Esophagus squamous epithelium (tissue), 5 donors: ENCODE data around the gene UNC5CL. TPM values are rescaled to one million over a fixed set of nuclear protein-coding genes. Genes with fewer than 3 reads are reported as not detected.

Experiments
- DNase-seq: peaks from one replicate; lab custom pipeline; 2025; lab: John Stamatoyannopoulos, UW
- H3K27ac ChIP-seq, 4 donors: fragments of 200-600 bp; sonication (generic); one replicate each; pipeline ENCODE4 v1.5.1; 2016 to 2019; ENCODE audit warnings: mild to moderate bottlenecking in 1 of 4
- H3K27me3 ChIP-seq, 4 donors: fragments of 200-600 bp; sonication (generic); 1 replicate in 3 of 4; 2 replicates in 1 of 4; pipeline versions ENCODE4 v1.5.1 to v1.6.0; 2017 to 2021; ENCODE audit warnings: antibody characterized with exemption in 1 of 4
- H3K36me3 ChIP-seq, 3 donors: fragments of 200-600 bp; sonication (generic); one replicate each; pipeline ENCODE4 v1.5.1; 2016 to 2019
- H3K4me1 ChIP-seq, 3 donors: fragments of 200-600 bp; sonication (generic); one replicate each; pipeline ENCODE4 v1.5.1; 2017 to 2019
- H3K4me3 ChIP-seq, 4 donors: fragments of 200-600 bp; sonication (generic); 1 replicate in 3 of 4; 2 replicates in 1 of 4; pipeline ENCODE4 v1.5.1; 2016 to 2019; ENCODE audit warnings: mild to moderate bottlenecking in 2 of 4, moderate library complexity in 1 of 4
- H3K9me3 ChIP-seq, 3 donors: fragments of 200-600 bp; sonication (generic); one replicate each; pipeline ENCODE4 v1.5.1; 2016 to 2019
- CTCF ChIP-seq, 6 experiments: fragments of 450-650 bp in 4 of 6; fragments of 200-600 bp in 2 of 6; sonication (generic) in 2 of 6; IDR thresholded peaks; one replicate each; pipeline ENCODE4 v1.5.1; 2016 to 2019; ENCODE audit warnings: antibody characterized with exemption in 6 of 6, mild to moderate bottlenecking in 4 of 6, moderate library complexity in 4 of 6
- POLR2A ChIP-seq, 4 donors: fragments of 450-650 bp; IDR thresholded peaks; one replicate each; pipeline ENCODE4 v1.6.1; 2017; ENCODE audit warnings: antibody characterized with exemption in 4 of 4, mild to moderate bottlenecking in 4 of 4, moderate library complexity in 3 of 4
- WGBS, 2 donors: methylation state at CpG; one replicate each; pipeline ENCODE4 v1.1.5; 2018; 5-methylcytosine and 5-hydroxymethylcytosine counted together
- intact Hi-C: fragments of 100-400 bp; cut with DNase I; formaldehyde crosslinking; loops from one replicate; pipeline ENCODE4 v1.15.0; 2022
- total RNA-seq, 4 donors: library from RNA; depleted of rRNA; stranded (reverse); fragments of >200 nt; gene quantifications; one replicate each; pipeline ENCODE4 v1.1.0, GENCODE V29; 2016
- donor health status: DM: yes; HTN: yes; CAD: no.

Gene UNC5CL
- total RNA-seq, 4 donors from 2014 or later = 0.42 to 1.2 (median 0.81) TPM

- WGBS, 2 donors = 0% methylated on average over 1 of the region's 63 CpGs; no CpG with 5 or more reads in 1 of the 2 donors
- no peaks in the 10 kb centered on the region for H3K9me3 ChIP-seq
These were observed 33.2 kb upstream of the UNC5CL start, which contains the start of gene OARD1 for GRCh38 chr6:41071923-41072835. OARD1 (minus strand) TSS chr6:41072356; CDS start chr6:41071634, 722 bp downstream.

GRCh38 chr6:41071501-41071922 is 32.5 kb upstream of the UNC5CL start:
- H3K4me3 ChIP-seq = peak overlapping the region; percentile 89 to 91 (median 89)

More at GRCh38 chr6:41071923-41072835, 33.2 kb upstream of the UNC5CL start, which contains the start of gene OARD1:
- intact Hi-C loops = no loop called here
- Histone ChIP-seq H3K4me1 (peaks cover 9 to 45% (median 15%) of the 10 kb centered on the region in 3 donors), H3K4me3 (peak within 1 kb of the TSS; percentile 89 to 91 (median 89)), H3K27ac (peak within 1 kb of the TSS; percentile 99), H3K27me3 (no peaks in the 10 kb centered on the region), H3K36me3 (peaks cover 0 to 33% (median 0%) of the 10 kb centered on the region in 3 donors)
- peak; percentile 99 for DNase-seq
- TF ChIP-seq POLR2A (IDR thresholded peaks at IDR 0.05) (peak in 2 of 4 donors; percentile 73 to 79), CTCF (IDR thresholded peaks at IDR 0.05) (peak in 4 of 6 experiments; percentile 24 to 38 (median 34))

DNA sequence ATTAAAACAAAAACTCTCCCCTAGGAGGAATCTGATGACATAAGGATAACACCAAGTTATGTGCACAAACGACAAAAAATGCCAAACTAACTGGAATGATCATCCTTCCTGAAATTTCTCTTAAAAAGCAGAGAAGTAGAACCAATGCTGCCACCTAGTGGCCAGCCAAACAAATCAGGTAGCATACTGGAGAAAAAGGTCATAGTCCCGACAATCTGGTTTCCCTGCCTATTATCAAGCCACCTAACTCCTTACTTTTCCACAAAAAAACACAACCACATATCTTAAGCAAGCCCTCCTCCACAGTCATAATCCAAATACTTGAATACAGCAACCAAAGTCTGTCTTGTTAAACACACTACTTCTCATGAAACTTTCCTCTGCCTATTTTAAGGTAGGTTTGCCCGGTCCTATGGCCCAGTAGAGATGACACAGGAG is 27.9 kb upstream of the UNC5CL start:
- Histone ChIP-seq H3K9me3 (no peaks in the 10 kb centered on the region), H3K27me3 (no peaks in the 10 kb centered on the region), H3K4me1 (peaks cover 4 to 11% (median 8%) of the 10 kb centered on the region in 3 donors), H3K4me3 (no peak overlapping the region), H3K36me3 (peaks cover 0 to 71% (median 0%) of the 10 kb centered on the region in 3 donors), H3K27ac (no peak overlapping the region)
- TF ChIP-seq CTCF (IDR thresholded peaks at IDR 0.05) (peak; percentile 75 to 85 (median 78)), POLR2A (IDR thresholded peaks at IDR 0.05) (no peak)
- WGBS, 2 donors = 25 to 29% methylated on average over 3 of the region's 3 CpGs
- intact Hi-C loops = no loop called here
- no peak for DNase-seq

More at GRCh38 chr6:41071501-41071922, 32.5 kb upstream of the UNC5CL start:
- DNase-seq = no peak
- Histone ChIP-seq H3K27me3 (no peaks in the 10 kb centered on the region), H3K4me1 (peaks cover 9 to 38% (median 15%) of the 10 kb centered on the region in 3 donors), H3K27ac (peak overlapping the region; percentile 99), H3K9me3 (no peaks in the 10 kb centered on the region), H3K36me3 (peaks cover 0 to 33% (median 0%) of the 10 kb centered on the region in 3 donors)
- no peak for TF ChIP-seq CTCF (IDR thresholded peaks at IDR 0.05)
- TF ChIP-seq POLR2A (IDR thresholded peaks at IDR 0.05) = no peak
- 0 to 3% methylated on average over 7 to 11 of the region's 16 CpGs for WGBS, 2 donors
- intact Hi-C loops = no loop called here

GRCh38 chr6:41065550-41066026 is 26.6 kb upstream of the UNC5CL start:
- Histone ChIP-seq H3K4me1 (peaks cover 2 to 14% (median 4%) of the 10 kb centered on the region in 3 donors), H3K4me3 (no peak overlapping the region), H3K27ac (no peak overlapping the region), H3K36me3 (peaks cover 0 to 78% (median 3%) of the 10 kb centered on the region in 3 donors), H3K9me3 (no peaks in the 10 kb centered on the region), H3K27me3 (no peaks in the 10 kb centered on the region)
- intact Hi-C loops = no loop called here
- WGBS, 2 donors = 90 to 92% methylated on average over 2 of the region's 2 CpGs
- DNase-seq = no peak
- TF ChIP-seq CTCF (IDR thresholded peaks at IDR 0.05) (no peak), POLR2A (IDR thresholded peaks at IDR 0.05) (no peak)
